ENCODE data around the gene TSPAN17.

TSPAN17 gene

DNA sequence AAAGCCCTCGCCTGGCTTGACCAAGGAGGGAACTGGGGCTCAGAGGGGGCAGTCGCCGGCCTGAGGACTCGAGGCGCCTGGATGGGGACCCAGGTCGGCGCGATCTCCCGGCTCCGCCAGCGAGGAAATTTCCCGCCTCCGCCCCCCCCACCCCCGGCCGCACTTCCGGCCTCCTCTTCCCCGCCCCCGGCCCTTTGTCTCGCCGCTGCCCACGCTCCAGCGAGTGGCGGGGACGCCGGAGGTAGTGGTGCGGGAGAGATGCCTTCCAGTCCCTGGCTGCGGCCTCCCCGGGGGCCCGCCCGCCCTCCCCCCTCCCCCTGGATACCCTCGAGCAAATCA is 36.9 kb upstream of the TSPAN17 start:
- Histone ChIP-seq H3K4me1 (ENCODE audit: control insufficient read depth, insufficient read depth, low read length, poor library complexity, severe bottlenecking) (peaks cover 3% of the 10 kb centered on the region), H3K36me3 (ENCODE audit: control insufficient read depth, insufficient read depth, low read length) (no peaks in the 10 kb centered on the region), H3K4me3 (ENCODE audit: insufficient read depth, low read depth, low read length, poor library complexity, severe bottlenecking) (peak overlapping the region; percentile 65), H3K27me3 (replicated peaks; ENCODE audit: control insufficient read depth, insufficient read depth, low read length, poor library complexity, severe bottlenecking) (no peaks in the 10 kb centered on the region), H3K9me3 (ENCODE audit: control insufficient read depth, low read length) (no peaks in the 10 kb centered on the region), H3K27ac (ENCODE audit: insufficient read depth, low read length, poor library complexity, severe bottlenecking) (no peak overlapping the region)
- no peak for DNase-seq

DNA sequence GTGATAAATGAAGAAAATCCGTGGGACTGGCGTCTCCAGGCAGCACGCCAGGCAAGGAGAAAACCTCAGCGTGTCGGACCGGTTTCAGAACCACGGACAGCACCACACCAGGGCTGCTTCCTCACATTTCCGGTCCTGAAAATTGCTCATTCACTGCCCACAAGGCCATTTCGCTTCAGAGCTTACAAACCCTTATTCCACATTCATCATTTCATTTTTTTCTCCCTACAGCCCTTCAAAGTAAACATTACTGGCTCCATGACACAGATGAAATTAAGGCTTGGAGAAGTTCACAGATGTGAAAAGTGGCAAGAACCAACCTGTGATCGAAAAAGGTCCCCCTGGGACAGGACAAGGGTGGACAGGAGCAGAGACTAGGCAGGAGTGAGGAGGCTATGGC is 35.8 kb upstream of the TSPAN17 start:
- Histone ChIP-seq H3K4me3 (ENCODE audit: insufficient read depth, low read depth, low read length, poor library complexity, severe bottlenecking) (no peak overlapping the region), H3K27ac (ENCODE audit: insufficient read depth, low read length, poor library complexity, severe bottlenecking) (no peak overlapping the region), H3K27me3 (replicated peaks; ENCODE audit: control insufficient read depth, insufficient read depth, low read length, poor library complexity, severe bottlenecking) (peaks cover 3% of the 10 kb centered on the region), H3K4me1 (ENCODE audit: control insufficient read depth, insufficient read depth, low read length, poor library complexity, severe bottlenecking) (peaks cover 3% of the 10 kb centered on the region), H3K36me3 (ENCODE audit: control insufficient read depth, insufficient read depth, low read length) (no peaks in the 10 kb centered on the region), H3K9me3 (ENCODE audit: control insufficient read depth, low read length) (no peaks in the 10 kb centered on the region)
- peak in 2 of 3 donors; percentile 18 to 43 for DNase-seq

DNA sequence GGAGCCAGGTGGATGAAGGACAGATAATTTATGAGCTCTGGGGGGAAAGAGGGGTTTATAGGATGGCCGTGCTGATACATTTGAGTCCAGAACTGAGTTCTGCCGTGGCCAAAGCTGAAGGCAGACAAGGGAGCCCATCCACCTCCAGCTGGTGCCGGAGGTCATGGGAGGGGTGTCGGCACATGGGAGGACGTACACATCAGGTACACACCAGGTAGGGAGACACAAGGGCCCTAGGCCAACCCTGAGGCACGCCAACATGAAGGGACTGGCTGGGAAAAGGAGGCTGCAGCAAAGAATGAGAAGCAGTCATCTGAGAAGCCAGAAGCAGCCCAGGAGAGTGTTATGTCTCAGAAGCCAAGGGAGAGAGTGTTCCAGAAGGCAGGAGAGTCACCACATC is 35.3 kb upstream of the TSPAN17 start:
- DNase-seq: no peak
- Histone ChIP-seq H3K36me3 (ENCODE audit: control insufficient read depth, insufficient read depth, low read length) (no peaks in the 10 kb centered on the region), H3K27me3 (replicated peaks; ENCODE audit: control insufficient read depth, insufficient read depth, low read length, poor library complexity, severe bottlenecking) (peaks cover 4% of the 10 kb centered on the region), H3K4me1 (ENCODE audit: control insufficient read depth, insufficient read depth, low read length, poor library complexity, severe bottlenecking) (peaks cover 3% of the 10 kb centered on the region), H3K27ac (ENCODE audit: insufficient read depth, low read length, poor library complexity, severe bottlenecking) (no peak overlapping the region), H3K4me3 (ENCODE audit: insufficient read depth, low read depth, low read length, poor library complexity, severe bottlenecking) (no peak overlapping the region), H3K9me3 (ENCODE audit: control insufficient read depth, low read length) (no peaks in the 10 kb centered on the region)

DNA sequence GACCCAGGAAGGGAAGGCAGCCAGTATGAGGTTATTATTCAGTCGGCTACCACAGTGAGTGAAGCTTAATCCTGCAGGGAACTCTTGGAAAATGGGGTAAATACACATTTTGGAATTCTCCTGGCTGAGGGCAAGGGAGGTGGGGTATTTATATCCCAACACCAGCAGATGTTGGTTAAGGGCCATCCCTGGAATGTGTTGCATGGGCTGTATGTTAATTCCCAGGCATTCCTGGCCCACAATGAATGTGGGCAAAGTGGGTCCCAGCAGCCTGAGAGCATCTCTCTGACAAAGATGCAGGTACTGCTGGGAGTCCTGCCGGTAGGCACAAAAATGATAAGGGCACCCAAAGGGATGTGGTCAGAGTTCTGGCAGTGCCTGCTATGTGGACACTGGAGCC is 34.4 kb upstream of the TSPAN17 start:
- Histone ChIP-seq H3K27ac (ENCODE audit: insufficient read depth, low read length, poor library complexity, severe bottlenecking) (no peak overlapping the region), H3K4me3 (ENCODE audit: insufficient read depth, low read depth, low read length, poor library complexity, severe bottlenecking) (no peak overlapping the region), H3K27me3 (replicated peaks; ENCODE audit: control insufficient read depth, insufficient read depth, low read length, poor library complexity, severe bottlenecking) (peaks cover 9% of the 10 kb centered on the region), H3K9me3 (ENCODE audit: control insufficient read depth, low read length) (no peaks in the 10 kb centered on the region), H3K4me1 (ENCODE audit: control insufficient read depth, insufficient read depth, low read length, poor library complexity, severe bottlenecking) (peaks cover 3% of the 10 kb centered on the region), H3K36me3 (ENCODE audit: control insufficient read depth, insufficient read depth, low read length) (no peaks in the 10 kb centered on the region)
- no peak for DNase-seq

DNA sequence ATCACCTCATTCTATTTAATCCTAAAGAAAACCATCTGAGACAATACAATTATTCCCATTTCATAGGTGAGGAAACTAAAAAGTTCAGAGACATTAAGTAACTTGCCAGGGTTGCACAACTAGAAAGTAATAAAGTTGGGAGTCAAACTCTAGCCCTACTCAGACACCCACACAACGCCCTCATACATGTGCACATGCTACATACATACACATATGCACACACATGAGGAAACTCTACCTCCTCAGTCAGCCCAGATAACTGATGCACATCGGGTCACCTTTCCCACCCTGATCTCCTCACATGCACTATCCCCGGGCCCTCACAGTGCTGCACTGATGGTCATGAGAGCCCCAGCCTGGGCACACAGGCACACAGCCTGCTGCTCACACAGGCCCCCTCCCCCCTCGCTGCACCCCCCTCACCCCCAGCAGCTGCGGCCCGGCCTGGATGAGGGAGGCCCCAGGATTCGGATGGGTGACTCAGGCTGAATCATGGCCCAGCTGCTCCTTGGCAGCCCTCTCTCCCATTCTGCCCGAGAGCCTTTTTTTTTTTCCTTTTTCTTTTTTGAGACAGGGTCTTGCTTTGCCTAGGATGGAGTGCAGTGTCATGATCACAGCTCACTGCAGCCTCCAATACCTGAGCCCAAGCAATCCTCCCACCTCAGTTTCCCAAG is 32.3 kb upstream of the TSPAN17 start:
- DNase-seq: no peak
- no peak overlapping the region for H3K4me3 ChIP-seq (ENCODE audit: insufficient read depth, low read depth, low read length, poor library complexity, severe bottlenecking)

DNA sequence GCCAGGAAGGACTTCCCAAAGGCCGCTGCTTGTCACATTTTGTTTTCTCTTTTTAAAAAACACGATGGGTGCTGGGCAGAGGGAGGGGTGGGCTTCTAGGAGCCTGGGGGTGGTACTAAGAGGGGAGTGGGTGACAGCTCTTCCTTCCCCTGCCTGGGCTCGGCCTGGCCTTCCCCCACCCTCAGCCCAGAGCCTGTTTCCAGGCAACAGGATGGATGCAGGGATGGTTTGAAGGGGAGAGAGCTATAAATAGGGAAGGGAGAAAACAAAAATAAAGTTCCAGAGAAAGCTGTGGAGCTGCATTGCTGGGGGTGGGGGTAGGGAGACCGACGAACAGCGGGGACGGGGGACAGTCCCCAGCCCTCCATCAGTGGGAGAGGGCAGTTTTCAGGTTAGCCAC is 30.8 kb upstream of the TSPAN17 start:
- peaks cover 21% of the 10 kb centered on the region for H3K4me1 ChIP-seq (ENCODE audit: control insufficient read depth, insufficient read depth, low read length, poor library complexity, severe bottlenecking)
- H3K27ac ChIP-seq (ENCODE audit: insufficient read depth, low read length, poor library complexity, severe bottlenecking): no peak overlapping the region
- no peaks in the 10 kb centered on the region for H3K36me3 ChIP-seq (ENCODE audit: control insufficient read depth, insufficient read depth, low read length)
- DNase-seq: no peak
- H3K27me3 ChIP-seq (replicated peaks; ENCODE audit: control insufficient read depth, insufficient read depth, low read length, poor library complexity, severe bottlenecking): peaks cover 40% of the 10 kb centered on the region
- H3K9me3 ChIP-seq (ENCODE audit: control insufficient read depth, low read length): no peaks in the 10 kb centered on the region
- no peak overlapping the region for H3K4me3 ChIP-seq (ENCODE audit: insufficient read depth, low read depth, low read length, poor library complexity, severe bottlenecking)

More for the DNA sequence above, 32.3 kb upstream of the TSPAN17 start:
- Histone ChIP-seq H3K27me3 (replicated peaks; ENCODE audit: control insufficient read depth, insufficient read depth, low read length, poor library complexity, severe bottlenecking) (peaks cover 29% of the 10 kb centered on the region), H3K9me3 (ENCODE audit: control insufficient read depth, low read length) (no peaks in the 10 kb centered on the region), H3K36me3 (ENCODE audit: control insufficient read depth, insufficient read depth, low read length) (no peaks in the 10 kb centered on the region), H3K27ac (ENCODE audit: insufficient read depth, low read length, poor library complexity, severe bottlenecking) (no peak overlapping the region), H3K4me1 (ENCODE audit: control insufficient read depth, insufficient read depth, low read length, poor library complexity, severe bottlenecking) (peaks cover 16% of the 10 kb centered on the region)

DNA sequence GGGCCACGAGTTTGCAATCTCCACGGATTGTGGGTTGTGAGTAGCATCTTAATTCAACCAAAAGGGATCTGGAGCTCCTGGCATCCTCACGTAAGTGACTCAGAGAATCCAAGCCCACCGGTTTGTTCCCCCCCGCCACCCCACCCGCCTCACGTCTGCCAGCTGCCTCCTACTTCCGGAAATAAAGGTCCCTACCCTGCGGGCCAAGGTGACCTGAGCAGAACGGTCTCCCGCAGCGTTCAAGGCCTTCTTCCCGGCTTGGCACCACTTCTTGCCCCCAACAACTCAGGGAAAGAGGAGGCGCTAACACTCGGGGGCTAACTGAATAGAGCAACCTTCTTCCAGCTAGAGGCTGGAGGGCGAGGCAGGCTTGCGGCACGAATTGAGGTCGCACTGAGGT is 28.5 kb upstream of the TSPAN17 start:
- Histone ChIP-seq H3K9me3 (ENCODE audit: control insufficient read depth, low read length) (no peaks in the 10 kb centered on the region), H3K27me3 (replicated peaks; ENCODE audit: control insufficient read depth, insufficient read depth, low read length, poor library complexity, severe bottlenecking) (peaks cover 40% of the 10 kb centered on the region), H3K36me3 (ENCODE audit: control insufficient read depth, insufficient read depth, low read length) (no peaks in the 10 kb centered on the region), H3K27ac (ENCODE audit: insufficient read depth, low read length, poor library complexity, severe bottlenecking) (no peak overlapping the region), H3K4me3 (ENCODE audit: insufficient read depth, low read depth, low read length, poor library complexity, severe bottlenecking) (peak overlapping the region; percentile 17), H3K4me1 (ENCODE audit: control insufficient read depth, insufficient read depth, low read length, poor library complexity, severe bottlenecking) (peaks cover 21% of the 10 kb centered on the region)
- no peak for DNase-seq

DNA sequence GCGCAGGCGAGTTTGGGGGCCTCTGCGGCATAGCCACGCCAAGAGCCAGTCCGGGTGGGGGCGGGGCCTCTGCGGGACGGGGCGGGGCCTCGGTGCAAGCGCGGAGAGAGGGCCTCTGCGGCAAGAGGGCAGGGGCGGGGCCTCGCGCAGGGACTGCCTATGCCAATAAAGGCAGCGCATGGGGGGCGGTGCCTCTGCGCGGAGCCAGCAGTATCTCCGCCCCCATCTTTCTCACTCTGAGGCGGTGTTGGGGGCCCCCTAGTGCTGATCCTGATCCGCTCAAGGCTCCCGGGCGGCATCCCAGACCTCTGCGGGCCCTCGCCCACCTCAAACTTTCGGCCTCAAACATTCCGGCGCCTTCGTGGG is 28.1 kb upstream of the TSPAN17 start:
- Histone ChIP-seq H3K9me3 (ENCODE audit: control insufficient read depth, low read length) (no peaks in the 10 kb centered on the region), H3K4me3 (ENCODE audit: insufficient read depth, low read depth, low read length, poor library complexity, severe bottlenecking) (peak overlapping the region; percentile 17), H3K27me3 (replicated peaks; ENCODE audit: control insufficient read depth, insufficient read depth, low read length, poor library complexity, severe bottlenecking) (peaks cover 40% of the 10 kb centered on the region), H3K4me1 (ENCODE audit: control insufficient read depth, insufficient read depth, low read length, poor library complexity, severe bottlenecking) (peaks cover 21% of the 10 kb centered on the region), H3K27ac (ENCODE audit: insufficient read depth, low read length, poor library complexity, severe bottlenecking) (no peak overlapping the region), H3K36me3 (ENCODE audit: control insufficient read depth, insufficient read depth, low read length) (no peaks in the 10 kb centered on the region)
- DNase-seq: peak; percentile 54 to 61 (median 55)

DNA sequence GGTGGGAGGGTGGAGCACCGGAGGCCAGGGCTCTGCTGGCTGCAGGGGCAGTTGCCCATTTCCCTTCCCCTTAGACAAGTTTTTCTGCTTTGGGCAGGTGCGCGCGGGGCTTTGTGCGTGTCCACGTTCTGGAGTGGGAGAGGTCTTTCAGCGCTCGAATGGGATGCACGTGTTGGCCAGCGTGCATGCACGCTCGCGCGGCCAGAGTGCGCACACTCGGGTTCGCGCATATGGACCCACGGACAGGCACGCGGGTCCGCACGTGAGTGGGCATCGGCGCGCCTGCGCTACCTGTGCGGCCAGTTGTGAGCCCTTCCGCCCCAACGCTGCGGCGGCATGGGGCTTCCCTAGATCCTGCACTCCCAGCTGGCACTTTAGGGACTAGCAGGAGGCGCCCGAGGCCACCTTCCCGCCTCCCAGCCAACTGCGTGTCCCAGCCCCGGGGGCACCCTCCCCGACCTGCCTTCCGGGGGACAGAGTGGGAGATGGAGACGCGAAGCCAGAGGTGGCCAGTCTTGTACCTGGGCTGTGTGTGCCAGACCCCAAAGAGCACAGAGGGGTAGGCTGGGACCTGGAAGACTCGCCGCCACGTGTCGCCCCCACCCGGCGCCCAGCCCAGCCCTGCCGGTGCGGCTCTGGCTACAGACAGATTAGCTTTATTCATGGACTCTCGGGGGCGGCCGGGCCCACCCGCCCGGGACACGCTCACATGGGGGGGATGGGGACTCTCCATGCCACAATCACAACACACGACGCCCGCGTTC is 27.5 kb upstream of the TSPAN17 start:
- Histone ChIP-seq H3K27me3 (replicated peaks; ENCODE audit: control insufficient read depth, insufficient read depth, low read length, poor library complexity, severe bottlenecking) (peaks cover 40% of the 10 kb centered on the region), H3K4me3 (ENCODE audit: insufficient read depth, low read depth, low read length, poor library complexity, severe bottlenecking) (no peak overlapping the region), H3K4me1 (ENCODE audit: control insufficient read depth, insufficient read depth, low read length, poor library complexity, severe bottlenecking) (peaks cover 21% of the 10 kb centered on the region), H3K36me3 (ENCODE audit: control insufficient read depth, insufficient read depth, low read length) (no peaks in the 10 kb centered on the region), H3K27ac (ENCODE audit: insufficient read depth, low read length, poor library complexity, severe bottlenecking) (no peak overlapping the region), H3K9me3 (ENCODE audit: control insufficient read depth, low read length) (no peaks in the 10 kb centered on the region)
- DNase-seq: no peak

DNA sequence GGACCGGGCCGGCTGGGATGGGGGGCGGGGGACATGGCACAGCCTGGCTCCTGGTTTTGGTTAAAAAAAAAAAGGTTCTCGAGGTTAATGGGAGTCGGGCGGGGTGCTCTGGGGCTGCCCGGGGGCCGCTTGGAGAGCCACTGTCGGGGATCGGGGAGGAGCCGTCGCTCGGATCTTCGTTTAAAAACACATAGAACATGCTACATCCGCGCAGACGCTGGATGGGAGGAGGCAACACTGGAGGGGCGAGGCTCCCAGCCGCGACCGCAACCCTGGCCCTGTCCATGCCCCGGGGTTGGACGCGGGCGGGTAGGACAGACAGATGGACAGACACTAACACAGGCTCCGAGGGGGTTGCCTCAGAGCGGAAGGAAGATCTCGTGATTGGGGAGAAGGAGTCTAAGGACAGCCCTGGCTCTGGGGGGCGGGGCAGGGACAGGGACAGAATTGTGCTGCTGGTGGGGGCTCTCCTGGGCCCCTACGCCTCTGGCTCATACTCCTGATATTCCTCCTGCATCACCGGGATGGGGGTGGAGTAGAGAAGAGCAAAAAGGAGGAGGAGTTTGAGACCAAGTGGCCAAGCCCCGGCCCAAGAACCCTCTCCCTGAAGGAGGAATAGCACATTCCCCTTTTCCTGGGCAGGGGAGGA is 26.8 kb upstream of the TSPAN17 start:
- H3K9me3 ChIP-seq (ENCODE audit: control insufficient read depth, low read length): no peaks in the 10 kb centered on the region
- no peak for DNase-seq
- H3K27ac ChIP-seq (ENCODE audit: insufficient read depth, low read length, poor library complexity, severe bottlenecking): no peak overlapping the region
- H3K27me3 ChIP-seq (replicated peaks; ENCODE audit: control insufficient read depth, insufficient read depth, low read length, poor library complexity, severe bottlenecking): peaks cover 40% of the 10 kb centered on the region
- H3K4me3 ChIP-seq (ENCODE audit: insufficient read depth, low read depth, low read length, poor library complexity, severe bottlenecking): no peak overlapping the region
- H3K4me1 ChIP-seq (ENCODE audit: control insufficient read depth, insufficient read depth, low read length, poor library complexity, severe bottlenecking): peaks cover 21% of the 10 kb centered on the region
- H3K36me3 ChIP-seq (ENCODE audit: control insufficient read depth, insufficient read depth, low read length): no peaks in the 10 kb centered on the region
